Psoas muscle (tissue), 8 donors: ENCODE measurements around the gene CALB2. TPM values are rescaled to one million over a fixed set of nuclear protein-coding genes. Genes with fewer than 3 reads are reported as not detected.

Experiments
- ATAC-seq, 4 donors: fragments of 200-7000 bp; cut with Tn5 transposase; one replicate each; pipeline ENCODE4 v1.9.1; 2020; ENCODE audit warnings: moderate library complexity in 3 of 4, mild to moderate bottlenecking in 2 of 4
- DNase-seq, 2 donors: peaks; one replicate each; pipeline ENCODE4 v3.0.0-alpha.2; 2020
- H3K27ac ChIP-seq: fragments of 200-600 bp; one replicate; pipeline ENCODE4 v1.8.0; 2022
- H3K27me3 ChIP-seq, 3 donors: fragments of 200-600 bp in 1 of 3; one replicate each; pipeline versions ENCODE4 v1.6.1 to v1.8.0; 2013 to 2022; ENCODE audit warnings: low read length in 2 of 3, mild to moderate bottlenecking in 2 of 3, moderate library complexity in 1 of 3; ENCODE audit not compliant: insufficient read depth in 3 of 3
- H3K36me3 ChIP-seq, 2 donors: fragments of 200-600 bp in 1 of 2; one replicate each; pipeline versions ENCODE4 v1.6.1 to v1.8.0; 2013 to 2022; ENCODE audit warnings: low read depth in 1 of 2, mild to moderate bottlenecking in 1 of 2, moderate library complexity in 1 of 2; ENCODE audit not compliant: insufficient read depth in 1 of 2
- H3K4me1 ChIP-seq: fragments of 200-600 bp; one replicate; pipeline ENCODE4 v1.8.0; 2022
- H3K4me3 ChIP-seq: fragments of 200-600 bp; one replicate; pipeline ENCODE4 v1.8.0; 2022; ENCODE audit warnings: mild to moderate bottlenecking
- H3K9me3 ChIP-seq: fragments of 200-600 bp; one replicate; pipeline ENCODE4 v1.8.0; 2022
- WGBS, 3 donors: extraction: QIAGEN DNeasy Blood & Tissue Kit; methylation state at CpG; one replicate each; pipeline versions ENCODE4 v1.1.6 to v1.1.7; 2013; 5-methylcytosine and 5-hydroxymethylcytosine counted together
- intact Hi-C, 2 donors: fragments of 100-400 bp; cut with DNase I; formaldehyde crosslinking; loops; one replicate each; pipeline versions ENCODE4 v1.11.0 to v1.14.2; 2022
- polyA plus RNA-seq, 3 donors: library from polyadenylated mRNA; stranded (reverse); fragments of 200-250 nt; gene quantifications; one replicate each; pipeline ENCODE4 v1.2.3, GENCODE V29; 2013
- total RNA-seq, 4 donors: library from RNA; stranded (reverse); fragmentation: NEBNext Ultra II Directional in 2 of 4; extraction: Animal tissue kit (Norgen Biotek cat#: 25700) in 2 of 4; gene quantifications; one replicate each; pipeline versions ENCODE4 v1.2.1 to v1.2.4, GENCODE V29; 2021 to 2023
- TF ChIP-seq, protein P1 (sequence below): fragments of 200-600 bp; IDR thresholded peaks from one replicate; pipeline ENCODE4 v1.8.0; 2022; ENCODE audit warnings: antibody characterized with exemption
- donor health status: healthy with polysubstance abuse.
- donor health status: DM: no; HTN: no; CAD: no; lungs with moderate emphysema.
- donor health status: Bipolar disorder and iron deficiency.
- donor health status: healthy.
- donor health status: DM: yes; HTN: yes; CAD: no.
- donor health status: DM: no; HTN: no; CAD: no.
- donor health status: DM: no; HTN: no; CAD: no.
- donor health status: DM: yes; HTN: yes; CAD: no.

Gene CALB2
- total and polyA plus RNA-seq, 7 donors, result 0.16 to 0.61 (median 0.50) TPM; not detected in 2

DNA sequence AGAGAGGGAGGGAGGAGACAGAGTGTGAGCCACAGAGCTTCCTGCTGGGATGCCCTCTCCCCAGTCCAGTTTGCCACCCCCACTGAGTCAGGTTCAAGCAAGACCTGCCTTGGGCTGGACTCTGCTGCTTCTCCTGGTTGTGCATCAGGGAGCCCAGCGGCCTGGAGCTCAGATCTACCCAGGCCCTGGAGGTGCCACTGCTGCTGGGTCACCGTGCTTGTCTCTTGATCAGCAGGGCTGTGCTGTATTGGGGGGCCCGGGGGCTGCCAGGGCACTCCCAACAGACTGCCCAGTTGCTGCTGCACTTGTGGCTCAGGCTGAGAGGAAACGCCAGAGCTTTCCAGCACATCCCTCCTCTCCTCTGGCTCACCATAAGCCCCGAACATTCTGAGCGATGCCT lies 74.4 kb downstream of the CALB2 start:
- TF ChIP-seq, protein P1, sequence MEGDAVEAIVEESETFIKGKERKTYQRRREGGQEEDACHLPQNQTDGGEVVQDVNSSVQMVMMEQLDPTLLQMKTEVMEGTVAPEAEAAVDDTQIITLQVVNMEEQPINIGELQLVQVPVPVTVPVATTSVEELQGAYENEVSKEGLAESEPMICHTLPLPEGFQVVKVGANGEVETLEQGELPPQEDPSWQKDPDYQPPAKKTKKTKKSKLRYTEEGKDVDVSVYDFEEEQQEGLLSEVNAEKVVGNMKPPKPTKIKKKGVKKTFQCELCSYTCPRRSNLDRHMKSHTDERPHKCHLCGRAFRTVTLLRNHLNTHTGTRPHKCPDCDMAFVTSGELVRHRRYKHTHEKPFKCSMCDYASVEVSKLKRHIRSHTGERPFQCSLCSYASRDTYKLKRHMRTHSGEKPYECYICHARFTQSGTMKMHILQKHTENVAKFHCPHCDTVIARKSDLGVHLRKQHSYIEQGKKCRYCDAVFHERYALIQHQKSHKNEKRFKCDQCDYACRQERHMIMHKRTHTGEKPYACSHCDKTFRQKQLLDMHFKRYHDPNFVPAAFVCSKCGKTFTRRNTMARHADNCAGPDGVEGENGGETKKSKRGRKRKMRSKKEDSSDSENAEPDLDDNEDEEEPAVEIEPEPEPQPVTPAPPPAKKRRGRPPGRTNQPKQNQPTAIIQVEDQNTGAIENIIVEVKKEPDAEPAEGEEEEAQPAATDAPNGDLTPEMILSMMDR, result no peak
- ATAC-seq, result no peak
- Histone ChIP-seq H3K9me3 (no peaks in the 10 kb centered on the region), H3K27me3 (peaks cover 0 to 11% (median 0%) of the 10 kb centered on the region in 3 donors), H3K4me3 (no peak overlapping the region), H3K27ac (no peak overlapping the region), H3K4me1 (no peaks in the 10 kb centered on the region), H3K36me3 (no peaks in the 10 kb centered on the region)
- 68 to 86% (median 75%) methylated on average over 6 of the region's 6 CpGs for WGBS, 3 donors
- DNase-seq, result no peak
- intact Hi-C loops, result no loop called here

DNA sequence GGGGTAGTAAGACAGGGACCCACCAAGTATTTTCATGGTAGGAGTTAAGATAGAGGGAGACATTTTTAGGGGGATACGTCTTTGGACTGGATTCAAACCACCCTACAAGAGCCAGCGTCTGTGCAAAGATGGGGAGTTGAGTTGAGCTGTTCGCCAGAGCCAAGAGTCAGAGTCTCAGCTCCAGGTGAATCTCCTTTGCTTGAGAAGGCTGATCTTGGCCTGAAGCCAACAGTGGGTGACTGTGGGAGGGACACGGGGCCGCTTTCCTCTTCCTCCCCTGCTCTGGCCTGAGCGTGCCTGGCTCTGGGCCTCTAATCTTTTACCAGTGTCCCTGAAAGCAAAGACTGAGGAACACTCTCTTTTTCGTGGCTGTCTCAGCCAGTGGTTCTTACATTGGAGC lies 78.0 kb downstream of the CALB2 start:
- Histone ChIP-seq H3K4me1 (no peaks in the 10 kb centered on the region), H3K9me3 (peaks cover 4% of the 10 kb centered on the region), H3K27me3 (peaks cover 0 to 6% (median 2%) of the 10 kb centered on the region in 3 donors), H3K27ac (no peak overlapping the region), H3K36me3 (no peaks in the 10 kb centered on the region), H3K4me3 (no peak overlapping the region)
- ATAC-seq (no peak), DNase-seq (no peak)
- intact Hi-C loops, result no loop called here
- TF ChIP-seq, protein P1, result no peak
- 74 to 75% (median 74%) methylated on average over 7 of the region's 7 CpGs for WGBS, 3 donors

GRCh38 chr16:71439523-71439922 lies 81.0 kb downstream of the CALB2 start:
- intact Hi-C loops, result no loop called here
- no peak for ATAC-seq
- peaks cover 26% of the 10 kb centered on the region for H3K9me3 ChIP-seq
- WGBS, 3 donors, result 25 to 46% (median 33%) methylated on average over 3 of the region's 3 CpGs
- peaks cover 0 to 2% (median 0%) of the 10 kb centered on the region in 3 donors for H3K27me3 ChIP-seq
- H3K4me3 ChIP-seq, result no peak overlapping the region
- no peak for DNase-seq
- TF ChIP-seq, protein P1, result no peak
- H3K4me1 ChIP-seq, result no peaks in the 10 kb centered on the region
- no peak overlapping the region for H3K27ac ChIP-seq
- H3K36me3 ChIP-seq, result no peaks in the 10 kb centered on the region

Other genes starting within 250 kb of the CALB2 start
- under 1 TPM in 3 of 4 donors, not detected in 1; 0.21 to 0.85 (median 0.37) TPM for gene HYDIN, start 128.0 kb upstream of the CALB2 start, total RNA-seq
- under 1 TPM in 1 of 3 donors, not detected in 2; 0.16 TPM for gene HYDIN, start 128.0 kb upstream of the CALB2 start, polyA plus RNA-seq
- gene CMTR2, start 69.3 kb upstream of the CALB2 start, total RNA-seq, result 10 to 100 TPM in 2 of 4 donors, 1 to 10 TPM in 2; 8.4 to 12.8 (median 9.7) TPM
- 10 to 100 TPM in 1 of 3 donors, 1 to 10 TPM in 2; 4.3 to 15.8 (median 9.1) TPM for gene CMTR2, start 69.3 kb upstream of the CALB2 start, polyA plus RNA-seq
- not detected for gene TLE7, start 83.3 kb downstream of the CALB2 start, total RNA-seq
- not detected for gene TLE7, start 83.3 kb downstream of the CALB2 start, polyA plus RNA-seq
- gene ZNF23, start 103.5 kb downstream of the CALB2 start, total RNA-seq, result 1 to 10 TPM; 3.8 to 7.2 (median 5.4) TPM
- 1 to 10 TPM; 4.8 to 9.3 (median 6.1) TPM for gene ZNF23, start 103.5 kb downstream of the CALB2 start, polyA plus RNA-seq
- gene ZNF19, start 130.6 kb downstream of the CALB2 start, total RNA-seq, result 1 to 10 TPM; 1.2 to 2.2 (median 1.7) TPM
- 1 to 10 TPM in 2 of 3 donors, under 1 TPM in 1; 0.92 to 1.2 (median 1.2) TPM for gene ZNF19, start 130.6 kb downstream of the CALB2 start, polyA plus RNA-seq
- not detected for gene CHST4, start 167.7 kb downstream of the CALB2 start, total RNA-seq
- gene CHST4, start 167.7 kb downstream of the CALB2 start, polyA plus RNA-seq, result not detected
- under 1 TPM in 2 of 4 donors, not detected in 2; 0.17 to 0.26 TPM for gene TAT, start 218.4 kb downstream of the CALB2 start, total RNA-seq
- not detected for gene TAT, start 218.4 kb downstream of the CALB2 start, polyA plus RNA-seq